Activated T-helper 9 cell treated with anti-CD3 and anti-CD28 coated beads, Interleukin-2, amount 50 U/mL, for 16 hours (primary cell): Measurements from ENCODE around the gene FAM117B.
"Not testable (repeated sequence)": the region's sequence is repeated elsewhere in the genome, so short reads cannot be mapped to it uniquely, and the experiment has no call there.

ENCODE experiments used
- DNase-seq: peaks from one replicate; pipeline ENCODE4 v3.0.0-alpha.2; 2020; ENCODE audit warnings: low read depth

The FAM117B gene

DNA sequence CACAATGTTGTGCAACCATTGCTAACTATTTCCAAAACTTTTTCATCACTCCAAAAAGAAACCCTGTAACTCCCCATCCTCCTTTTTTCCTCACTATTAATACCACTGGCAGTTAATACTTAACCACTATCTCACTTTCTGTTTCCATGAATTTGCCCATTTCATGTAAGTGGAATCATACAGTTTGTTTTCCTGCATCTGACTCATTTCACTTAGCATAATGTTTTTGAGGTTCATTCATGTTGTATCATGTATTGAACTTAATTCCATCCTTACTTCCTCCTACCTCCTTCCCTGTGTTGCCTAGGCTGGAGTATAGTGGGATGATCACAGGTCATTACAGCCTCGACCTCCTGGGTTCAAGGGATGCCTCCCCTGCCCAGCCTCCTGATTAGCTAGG lies 68.3 kb downstream of the FAM117B start:
- DNase-seq = no peak

DNA sequence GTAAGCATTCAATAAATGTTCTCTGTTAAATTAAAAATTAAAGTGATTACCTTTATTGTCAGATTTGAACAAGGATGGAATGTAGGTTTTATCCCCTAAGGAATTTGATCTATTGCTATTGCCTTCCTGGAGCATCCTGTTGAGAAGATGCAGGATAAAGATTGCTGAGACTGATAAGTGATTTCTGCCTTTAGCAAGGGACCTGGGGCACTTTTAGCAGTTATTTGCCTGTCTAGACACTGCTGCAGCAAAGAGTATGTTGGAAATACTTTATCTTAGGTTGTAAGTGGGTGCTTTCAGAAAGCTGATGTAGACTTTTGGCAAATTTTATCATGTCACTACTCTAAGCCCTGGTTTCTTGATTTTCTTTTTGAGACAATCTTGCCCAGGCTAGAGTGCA lies 69.5 kb downstream of the FAM117B start:
- no peak for DNase-seq

DNA sequence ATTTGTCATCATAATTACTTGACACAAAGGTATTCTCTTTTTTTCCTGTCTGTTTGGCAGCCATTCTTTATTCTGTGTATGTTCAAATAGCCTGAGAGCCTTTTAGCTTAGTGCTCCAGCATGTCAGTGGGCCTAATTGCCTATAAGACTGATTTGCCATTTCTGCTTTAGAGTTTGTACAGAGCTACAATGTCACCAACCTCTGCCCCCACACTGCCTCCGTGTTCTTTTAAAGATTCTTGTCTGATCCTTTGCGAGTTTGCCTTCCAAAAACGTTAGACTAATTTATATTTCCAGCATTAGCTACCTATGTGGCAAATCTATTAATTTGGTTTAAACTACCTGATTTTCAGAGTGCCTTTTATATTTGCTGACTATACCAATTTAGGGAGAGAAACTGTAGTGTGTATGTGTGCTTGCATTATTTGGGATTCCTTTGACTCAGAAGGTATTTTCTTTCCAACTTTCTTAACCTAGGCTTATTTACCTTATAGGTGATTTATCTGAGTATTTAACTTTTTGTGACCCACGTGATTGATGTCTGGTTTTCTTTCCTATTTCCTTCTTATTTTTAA lies 70.8 kb downstream of the FAM117B start:
- no peak for DNase-seq

DNA sequence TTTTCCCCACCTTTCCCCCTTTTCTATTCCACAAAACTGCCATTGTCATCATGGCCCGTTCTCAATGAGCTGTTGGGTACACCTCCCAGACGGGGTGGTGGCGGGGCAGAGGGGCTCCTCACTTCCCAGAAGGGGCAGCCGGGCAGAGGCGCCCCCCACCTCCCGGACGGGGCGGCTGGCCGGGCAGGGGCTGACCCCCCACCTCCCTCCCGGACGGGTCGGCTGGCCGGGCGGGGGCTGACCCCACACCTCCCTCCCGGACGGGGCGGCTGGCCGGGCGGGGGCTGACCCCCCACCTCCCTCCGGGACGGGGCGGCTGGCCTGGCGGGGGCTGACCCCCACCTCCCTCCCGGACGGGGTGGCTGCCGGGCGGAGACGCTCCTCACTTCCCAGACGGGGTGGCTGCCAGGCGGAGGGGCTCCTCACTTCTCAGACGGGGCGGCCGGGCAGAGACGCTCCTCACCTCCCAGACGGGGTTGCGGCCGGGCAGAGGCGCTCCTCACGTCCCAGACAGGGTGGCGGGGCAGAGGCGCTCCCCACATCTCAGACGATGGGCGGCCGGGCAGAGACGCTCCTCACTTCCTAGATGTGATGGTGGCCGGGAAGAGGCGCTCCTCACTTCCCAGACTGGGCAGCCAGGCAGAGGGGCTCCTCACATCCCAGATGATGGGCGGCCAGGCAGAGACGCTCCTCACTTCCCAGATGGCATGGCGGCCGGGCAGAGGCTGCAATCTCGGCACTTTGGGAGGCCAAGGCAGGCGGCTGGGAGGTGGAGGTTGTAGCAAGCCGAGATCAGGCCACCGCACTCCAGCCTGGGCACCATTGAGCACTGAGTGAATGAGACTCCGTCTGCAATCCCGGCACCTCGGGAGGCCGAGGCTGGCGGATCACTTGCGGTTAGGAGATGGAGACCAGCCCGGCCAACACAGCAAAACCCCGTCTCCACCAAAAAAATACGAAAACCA lies 80.5 kb downstream of the FAM117B start:
- DNase-seq = not testable (repeated sequence)

DNA sequence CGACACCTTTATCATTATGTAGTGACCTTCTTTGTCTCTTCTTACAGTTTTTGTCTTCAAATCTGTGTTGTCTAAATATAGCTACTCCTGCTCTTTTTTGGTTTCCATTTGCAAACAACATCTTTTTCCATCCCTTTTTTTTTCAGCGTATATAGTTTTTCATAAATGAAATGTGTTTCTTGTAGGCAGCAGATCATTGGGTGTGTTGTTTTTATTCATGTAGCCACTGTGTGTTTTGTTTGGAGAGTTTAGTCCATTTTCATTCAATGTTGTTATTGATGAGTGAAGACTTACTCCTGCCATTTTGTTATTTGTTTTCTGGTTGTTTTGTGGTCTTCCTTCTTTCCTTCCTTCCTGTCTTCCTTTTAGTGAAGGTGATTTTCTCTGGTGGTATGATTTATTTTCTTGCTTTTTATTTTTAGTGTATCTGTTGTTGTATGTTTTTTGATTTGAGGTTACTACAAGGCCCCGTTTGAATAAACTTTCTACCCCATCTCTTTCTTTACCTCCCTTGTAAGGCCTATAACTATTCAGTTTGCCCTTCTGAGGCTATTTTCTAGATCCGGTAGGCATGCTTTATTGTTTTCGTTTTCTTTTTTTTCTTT lies 81.4 kb downstream of the FAM117B start:
- DNase-seq = no peak

DNA sequence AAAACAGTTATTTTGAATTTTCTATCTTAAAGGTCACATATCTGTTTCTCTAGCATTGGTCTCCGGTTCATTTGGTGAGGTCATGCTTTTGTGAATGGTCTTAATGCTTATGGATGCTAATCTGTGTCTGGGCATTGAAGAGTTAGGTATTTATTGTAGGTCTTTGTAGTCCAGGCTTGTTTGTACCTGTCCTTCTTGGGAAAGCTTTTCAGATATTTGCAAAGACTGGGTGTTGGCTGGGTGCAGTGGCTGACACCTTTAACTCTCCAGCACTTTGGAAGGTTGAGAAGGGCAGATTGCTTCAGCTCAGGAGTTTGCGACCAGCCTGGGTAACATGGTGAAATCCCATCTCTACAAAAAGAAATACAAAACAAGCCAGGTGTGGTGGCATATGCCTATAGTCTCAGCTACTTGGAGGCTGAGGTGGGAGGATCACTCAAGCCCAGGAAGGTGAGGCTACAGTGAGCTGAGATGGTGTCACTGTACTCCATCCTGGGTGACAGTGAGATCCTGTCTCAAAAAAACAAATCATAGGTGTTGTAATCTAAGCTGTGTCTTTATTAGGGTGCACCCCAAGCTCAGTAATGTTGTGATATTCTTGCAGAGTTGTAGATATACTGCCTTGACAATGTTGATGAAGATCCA lies 82.3 kb downstream of the FAM117B start:
- no peak for DNase-seq

DNA sequence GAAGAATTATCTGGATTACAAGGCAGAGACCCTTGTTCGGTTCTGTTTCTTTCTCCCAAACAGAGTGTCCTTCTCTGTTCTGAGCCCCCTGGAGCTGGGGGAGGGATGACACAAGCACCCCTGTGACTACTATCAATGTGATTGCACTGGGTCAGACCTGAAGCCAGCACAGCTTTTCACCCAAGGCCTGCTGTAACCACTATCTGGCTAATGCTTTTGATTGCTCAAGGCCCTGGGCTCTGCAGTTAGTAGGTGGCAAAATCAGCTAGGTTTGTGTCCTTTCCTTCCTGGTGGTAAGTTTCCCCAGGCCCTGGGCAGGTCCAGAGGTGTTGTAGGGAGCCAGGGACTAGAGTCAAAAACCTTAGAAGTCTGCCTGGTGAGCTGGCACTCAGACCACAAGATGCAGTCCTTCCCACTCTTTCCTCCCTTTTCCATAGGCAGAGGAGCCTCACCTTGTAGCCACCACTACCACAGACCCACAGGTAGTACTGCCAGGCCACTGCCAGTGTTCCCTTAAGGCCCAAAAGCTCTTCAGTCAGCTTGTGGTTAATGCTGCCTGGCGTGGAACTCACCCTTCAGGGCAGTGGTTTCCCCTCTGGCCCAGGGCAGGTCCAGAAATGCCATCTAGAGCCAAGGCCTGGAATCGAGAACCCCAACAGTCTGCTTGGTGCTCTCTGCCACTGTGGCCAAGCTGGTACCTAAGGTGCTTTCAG lies 83.0 kb downstream of the FAM117B start:
- no peak for DNase-seq

DNA sequence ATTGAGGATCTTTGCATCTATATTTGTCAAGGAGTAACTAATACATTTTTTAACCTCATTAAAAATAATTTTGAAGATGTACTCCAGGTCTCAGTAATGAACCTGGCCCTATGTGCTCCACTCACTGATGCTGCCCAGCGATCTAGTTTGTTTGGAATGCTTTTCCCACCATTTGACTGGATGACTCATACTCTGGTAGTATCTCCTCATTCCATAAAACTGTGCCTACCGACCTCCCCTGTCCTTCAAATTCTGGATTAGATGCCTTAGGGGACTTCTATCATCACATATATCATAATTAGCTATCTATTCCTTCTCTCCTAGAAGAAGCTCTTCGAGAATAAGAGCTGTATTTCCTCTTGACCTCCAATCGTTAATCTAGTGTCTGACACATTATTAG lies 83.8 kb downstream of the FAM117B start:
- no peak for DNase-seq

DNA sequence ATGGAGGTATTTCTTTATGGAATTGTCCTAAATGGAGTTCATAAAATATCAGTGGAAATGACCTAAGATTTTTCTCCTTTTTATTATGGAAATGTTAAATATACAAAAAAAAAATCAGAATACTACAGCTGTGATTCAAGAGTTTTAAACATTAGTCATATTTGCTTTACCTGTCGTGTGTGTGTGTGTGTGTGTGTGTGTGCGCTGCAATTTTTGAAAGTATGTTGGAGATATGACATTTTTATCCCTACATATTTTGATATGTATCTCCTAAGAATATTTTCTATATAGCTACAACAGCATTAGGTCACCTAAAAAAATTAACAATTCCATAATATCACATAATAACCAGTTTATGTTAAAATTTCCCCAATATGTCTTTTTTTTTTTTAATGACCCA lies 85.5 kb downstream of the FAM117B start:
- no peak for DNase-seq

DNA sequence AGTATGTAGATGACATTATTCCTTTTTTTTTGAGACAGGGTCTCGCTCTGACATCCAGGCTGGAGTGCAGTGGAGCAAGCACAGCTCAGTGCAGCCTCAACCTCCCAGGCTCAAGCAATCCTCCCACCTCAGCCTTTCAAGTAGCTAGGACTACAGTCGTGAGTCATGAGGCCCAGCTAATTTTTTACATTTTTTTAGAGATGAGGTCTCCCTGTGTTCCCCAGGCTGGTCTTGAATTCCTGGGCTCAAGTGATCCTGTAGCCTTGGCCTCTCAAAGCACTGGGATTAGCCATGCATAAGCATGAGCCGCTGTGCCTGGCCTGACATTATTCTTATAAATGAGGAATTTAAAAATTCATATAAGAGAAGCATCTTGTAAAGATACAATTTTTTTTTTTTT lies 86.9 kb downstream of the FAM117B start:
- no peak for DNase-seq

DNA sequence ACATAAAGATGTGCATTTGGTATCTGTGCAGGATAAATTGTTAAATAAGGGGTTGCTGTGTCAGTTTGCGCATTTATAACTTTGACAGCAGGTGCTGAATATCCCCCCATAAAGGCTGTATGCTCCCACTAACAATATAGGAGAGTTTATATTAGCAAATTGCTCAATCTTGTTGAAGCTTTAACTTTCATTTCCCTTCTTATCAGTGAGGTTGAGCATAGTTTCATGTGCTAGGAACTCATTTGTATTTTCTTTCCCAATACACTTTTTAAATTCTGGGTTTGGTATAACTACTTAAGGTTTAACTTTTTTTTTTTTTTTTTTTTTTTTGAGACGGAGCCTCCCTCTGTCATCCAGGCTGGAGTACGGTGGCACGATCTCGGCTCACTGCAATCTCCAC lies 89.0 kb downstream of the FAM117B start:
- no peak for DNase-seq

DNA sequence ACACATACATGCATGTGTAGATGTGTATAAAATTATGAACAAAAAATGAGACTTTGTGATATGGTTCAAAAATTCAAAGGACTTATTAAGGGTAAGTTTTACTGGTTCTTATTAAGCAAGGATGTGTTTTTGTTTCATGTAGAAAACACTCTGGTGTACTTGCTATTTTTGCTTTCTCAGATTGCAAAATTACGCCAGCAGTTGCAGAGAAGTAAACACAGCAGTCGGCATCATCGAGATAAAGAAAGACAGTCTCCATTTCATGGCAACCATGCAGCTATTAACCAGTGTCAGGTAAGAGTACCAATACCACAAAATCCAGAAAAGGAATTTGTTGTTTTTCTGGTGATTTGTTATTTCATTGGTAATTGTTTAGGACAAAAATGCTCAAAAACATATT lies 91.3 kb downstream of the FAM117B start:
- DNase-seq = no peak

DNA sequence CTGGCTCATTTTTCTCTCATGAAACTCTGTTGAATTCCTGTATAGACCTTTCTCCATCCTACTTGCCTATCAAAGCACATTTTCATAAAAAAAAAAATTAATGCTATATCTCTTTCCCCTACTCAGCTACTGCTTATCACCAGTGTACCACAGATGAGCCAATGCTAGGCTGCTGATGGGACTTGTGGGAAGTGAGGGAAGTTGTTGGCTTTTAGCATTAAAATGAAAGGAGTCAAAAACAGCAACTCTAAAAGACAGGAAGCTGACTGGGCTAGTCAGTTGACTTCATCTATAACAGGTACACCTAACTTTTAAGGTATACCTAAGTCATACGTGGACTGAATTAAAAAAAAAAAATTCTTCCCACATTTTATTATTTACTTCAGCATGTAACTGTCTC lies 102.1 kb downstream of the FAM117B start:
- DNase-seq = no peak

DNA sequence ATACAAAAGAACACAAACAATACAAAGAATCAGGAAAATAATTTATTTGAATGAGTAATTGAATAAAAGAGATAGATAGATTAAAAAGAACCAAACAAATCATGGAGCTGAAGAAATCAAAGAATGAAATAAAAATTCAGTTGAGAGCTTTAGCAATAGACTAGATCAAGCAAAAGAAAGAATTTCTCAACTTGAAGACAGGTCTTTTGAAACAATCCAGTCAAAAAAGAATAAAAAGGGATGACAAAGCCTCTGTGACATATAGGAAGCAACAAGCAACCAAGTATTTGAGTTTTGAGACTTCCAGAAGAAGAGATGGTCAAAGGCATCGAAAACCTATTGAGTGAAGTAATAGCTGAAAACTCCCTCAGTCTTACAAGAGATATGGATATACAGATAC lies 108.8 kb downstream of the FAM117B start:
- no peak for DNase-seq

DNA sequence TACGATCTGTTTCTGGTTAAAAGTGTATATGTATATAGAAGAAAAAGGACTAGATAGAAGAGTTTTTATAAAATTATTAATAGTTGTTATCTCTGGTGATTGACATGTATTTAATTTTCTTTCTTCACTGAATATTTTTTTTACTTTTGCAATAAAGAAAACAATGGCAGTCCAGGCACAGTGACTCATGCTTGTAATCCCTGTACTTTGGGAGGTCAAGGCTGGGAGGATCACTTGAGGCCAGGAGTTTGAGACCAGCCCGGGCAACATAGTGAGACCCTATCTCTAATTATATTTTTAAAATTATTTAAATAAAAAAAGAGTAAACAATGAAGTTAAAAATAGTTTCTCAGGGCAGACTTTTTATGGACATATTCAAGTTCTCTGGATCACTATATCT lies 114.7 kb downstream of the FAM117B start:
- DNase-seq = no peak

DNA sequence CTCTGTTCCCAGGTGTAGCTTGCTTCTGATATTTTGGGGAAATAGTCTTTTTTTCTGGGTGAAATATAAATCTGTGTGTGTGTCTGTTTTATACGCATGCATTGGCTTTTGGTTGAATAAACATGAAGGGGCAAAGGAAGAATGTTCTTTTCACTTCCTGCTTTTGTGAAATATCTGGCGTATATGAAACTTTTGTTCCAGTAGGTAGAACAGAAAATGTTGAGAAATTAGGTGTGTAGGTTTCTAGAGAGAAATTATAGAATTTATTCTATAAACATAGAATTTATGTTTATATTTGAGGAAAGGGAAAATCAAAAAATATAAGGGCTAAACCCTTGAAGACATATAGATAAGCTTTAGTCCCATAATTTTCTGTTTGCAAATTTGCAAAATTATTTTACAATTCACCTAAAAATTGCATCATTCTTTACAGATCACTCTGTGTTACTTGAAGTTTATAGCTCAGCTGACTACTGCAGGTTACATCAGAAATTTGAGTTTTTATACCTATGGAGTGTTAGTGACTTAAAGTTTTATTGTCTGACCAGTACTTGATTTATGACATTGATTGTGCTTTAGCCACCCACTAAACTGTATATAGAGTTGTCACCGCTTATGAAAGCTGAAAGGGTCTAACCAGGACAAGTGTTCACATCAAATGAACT lies 116.1 kb downstream of the FAM117B start:
- no peak for DNase-seq

DNA sequence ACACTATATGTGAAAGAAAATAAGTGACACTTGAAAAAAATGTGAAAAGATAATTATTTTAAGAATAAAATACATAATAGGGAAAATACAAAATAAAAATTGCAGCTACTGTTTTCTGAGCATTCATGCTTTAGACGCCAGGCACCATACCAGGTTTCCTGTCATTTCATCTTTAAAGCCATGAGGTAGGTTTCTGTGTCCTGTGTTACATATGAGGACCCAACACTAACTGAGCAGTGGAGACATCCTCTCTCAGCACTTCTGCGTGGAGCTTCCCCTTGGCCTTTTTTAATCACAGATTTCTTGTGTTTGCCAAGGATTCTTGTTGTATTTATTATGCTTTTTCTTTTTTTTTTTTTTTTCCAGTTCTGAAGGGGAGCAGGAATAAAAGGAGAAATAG lies 117.3 kb downstream of the FAM117B start:
- DNase-seq = no peak

DNA sequence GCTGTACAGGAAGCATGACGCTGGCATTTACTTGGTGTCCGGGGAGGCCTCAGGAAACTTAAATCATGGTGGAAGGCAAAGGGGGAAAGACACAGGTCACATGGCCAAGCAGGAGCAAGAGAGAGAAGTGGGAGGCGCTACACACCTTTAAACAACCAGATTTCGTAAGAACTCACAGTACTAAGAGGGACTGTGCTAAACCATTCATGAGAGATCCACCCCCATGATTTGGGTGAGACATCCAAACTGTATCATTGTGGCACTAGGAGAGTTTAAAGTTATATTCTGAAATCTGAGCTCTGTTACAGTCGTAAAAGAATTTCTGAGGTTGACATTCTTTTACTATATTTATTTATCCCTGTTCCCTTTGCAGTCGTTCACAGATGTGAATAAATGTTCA lies 120.2 kb downstream of the FAM117B start:
- DNase-seq = no peak

DNA sequence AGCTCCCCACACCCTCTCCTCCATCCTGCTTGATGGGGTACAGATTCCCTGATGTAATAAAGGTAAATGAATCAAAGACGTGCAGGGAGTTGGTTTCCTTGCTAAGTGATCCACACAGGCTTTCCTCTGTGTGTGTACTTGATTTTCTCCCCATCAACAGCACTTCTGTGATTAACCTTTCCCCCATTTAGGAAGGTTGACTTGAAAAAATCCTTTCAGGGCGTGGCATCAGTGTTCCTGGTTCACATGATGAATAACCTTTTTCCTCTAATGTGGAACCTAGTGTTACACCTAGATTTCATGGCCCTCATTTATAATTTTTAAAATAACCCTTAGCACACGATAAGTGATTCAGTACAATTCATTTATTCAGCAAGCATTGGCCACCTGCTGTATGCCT lies 121.8 kb downstream of the FAM117B start:
- no peak for DNase-seq

DNA sequence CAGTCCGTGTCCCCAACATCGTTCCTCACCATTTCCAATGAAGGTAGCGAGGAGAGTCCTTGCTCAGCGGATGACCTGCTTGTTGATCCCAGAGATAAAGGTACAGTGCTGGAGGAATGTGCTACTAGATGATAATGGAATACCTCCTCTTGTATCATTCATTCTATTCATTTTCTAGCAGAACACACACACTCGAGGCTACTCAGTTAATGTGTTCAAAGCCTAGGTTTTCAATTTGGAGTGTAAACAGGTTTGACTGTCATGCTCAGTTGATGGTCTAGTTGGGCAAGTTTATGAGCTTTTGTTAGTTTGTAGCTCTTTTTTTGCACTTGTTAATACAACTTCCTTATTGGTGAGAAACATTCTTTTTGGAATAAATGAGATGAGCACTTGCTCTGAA lies 122.6 kb downstream of the FAM117B start:
- no peak for DNase-seq

DNA sequence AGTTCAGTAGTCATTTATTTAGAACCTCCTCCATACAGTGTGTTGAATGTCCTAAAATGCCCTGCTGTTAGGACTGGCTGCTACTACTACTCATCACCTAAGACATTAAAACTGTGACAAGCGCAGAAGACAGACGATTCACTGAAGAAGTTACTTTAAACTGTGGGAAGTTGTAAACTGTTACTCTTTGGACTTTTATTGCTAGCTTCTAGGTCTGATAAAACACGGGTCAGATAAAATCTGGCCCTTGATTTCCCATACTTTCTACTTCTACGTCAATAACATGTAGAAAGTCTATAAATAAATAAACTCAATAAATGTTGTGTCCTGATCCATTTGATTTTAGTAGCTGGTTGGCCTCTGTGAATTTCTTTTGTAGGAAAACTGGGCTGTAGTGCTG lies 123.4 kb downstream of the FAM117B start:
- DNase-seq = no peak

DNA sequence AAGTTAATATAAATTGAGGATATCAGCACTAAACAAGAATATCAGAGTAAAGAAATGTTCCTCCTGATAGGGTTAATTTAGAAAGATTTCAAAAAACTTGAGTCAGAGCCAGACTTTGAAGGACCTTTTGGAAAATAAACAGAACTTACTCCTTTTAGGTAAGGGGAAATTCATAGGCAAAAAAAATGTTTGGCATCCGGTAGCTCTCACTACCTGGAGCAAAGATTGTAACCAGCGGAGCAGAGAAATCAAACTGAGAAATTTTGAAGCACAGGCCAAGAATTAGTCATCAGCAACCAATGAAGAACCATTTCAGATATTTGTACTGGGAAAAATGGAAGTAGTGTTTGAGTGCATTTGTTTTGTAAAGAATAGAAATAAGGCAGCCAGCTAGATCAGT lies 123.8 kb downstream of the FAM117B start:
- DNase-seq = no peak
